OCI-LY3 (cell line): Measurements from ENCODE around the gene IGFBP6.

Experiments used
- H2AFZ ChIP-seq: fragments of 200-600, 300-600 bp; shearing (Covaris generic); 2 replicates; pipeline ENCODE4 v1.6.0; 2014; ENCODE audit warnings: antibody characterized with exemption, low read depth, low read length
- H3K27ac ChIP-seq: fragments of 200-600, 300-600 bp; sonication (generic); 2 replicates; pipeline ENCODE4 v1.5.1; 2014; ENCODE audit warnings: mild to moderate bottlenecking, low read length, moderate library complexity, mixed read lengths
- H3K27me3 ChIP-seq: fragments of 200-600, 300-600 bp; sonication (generic); 2 replicates; pipeline ENCODE4 v1.6.1; 2014; ENCODE audit warnings: low read depth, low read length, mixed read lengths
- H3K36me3 ChIP-seq: fragments of 200-600, 300-600 bp; sonication (generic); replicated peaks from 2 replicates; pipeline ENCODE3; 2014; ENCODE audit warnings: low read depth, low read length, mixed read lengths
- H3K4me1 ChIP-seq: fragments of 300-600, 200-600 bp; sonication (generic); 2 replicates; pipeline ENCODE4 v1.6.1; 2014; ENCODE audit warnings: low read length, mixed read lengths
- H3K4me2 ChIP-seq: fragments of 200-600, 300-600 bp; sonication (generic); 2 replicates; pipeline ENCODE4 v1.6.1; 2014; ENCODE audit warnings: low read length, mixed read lengths
- H3K4me3 ChIP-seq: fragments of 300-600, 200-600 bp; sonication (generic); 2 replicates; pipeline ENCODE4 v1.5.1; 2014; ENCODE audit warnings: antibody characterized with exemption, mild to moderate bottlenecking, low read length, moderate library complexity
- H3K79me2 ChIP-seq: fragments of 300-600, 200-600 bp; shearing (Covaris generic); 2 replicates; pipeline ENCODE4 v1.6.1; 2014; ENCODE audit warnings: mild to moderate bottlenecking, low read length, mixed read lengths
- H3K9ac ChIP-seq: fragments of 300-600, 200-600 bp; shearing (Covaris generic); 2 replicates; pipeline ENCODE4 v1.6.0; 2014; ENCODE audit warnings: mild to moderate bottlenecking, low read length, moderate library complexity
- H3K9me3 ChIP-seq: fragments of 200-600, 300-600 bp; shearing (Covaris generic); 2 replicates; pipeline ENCODE4 v1.6.1; 2014; ENCODE audit warnings: low read length, mixed read lengths; ENCODE audit not compliant: insufficient read depth
- H4K20me1 ChIP-seq: fragments of 200-600, 300-600 bp; sonication (generic); 2 replicates; pipeline ENCODE4 v1.6.1; 2016; ENCODE audit warnings: low read length, mixed read lengths; ENCODE audit not compliant: insufficient read depth
- EZH2phosphoT487 ChIP-seq: fragments of 200-600 bp; shearing (Covaris generic); IDR thresholded peaks from 2 replicates; pipeline ENCODE4 v1.6.1; 2018; ENCODE audit warnings: antibody characterized with exemption, mixed run types, low read depth
- TF ChIP-seq, protein P1 (sequence below): fragments of 200-600, 300-600 bp; sonication (generic); IDR thresholded peaks from 2 replicates; pipeline ENCODE4 v1.5.1; 2014; ENCODE audit warnings: antibody characterized with exemption, low read length, low read depth

The IGFBP6 gene

DNA sequence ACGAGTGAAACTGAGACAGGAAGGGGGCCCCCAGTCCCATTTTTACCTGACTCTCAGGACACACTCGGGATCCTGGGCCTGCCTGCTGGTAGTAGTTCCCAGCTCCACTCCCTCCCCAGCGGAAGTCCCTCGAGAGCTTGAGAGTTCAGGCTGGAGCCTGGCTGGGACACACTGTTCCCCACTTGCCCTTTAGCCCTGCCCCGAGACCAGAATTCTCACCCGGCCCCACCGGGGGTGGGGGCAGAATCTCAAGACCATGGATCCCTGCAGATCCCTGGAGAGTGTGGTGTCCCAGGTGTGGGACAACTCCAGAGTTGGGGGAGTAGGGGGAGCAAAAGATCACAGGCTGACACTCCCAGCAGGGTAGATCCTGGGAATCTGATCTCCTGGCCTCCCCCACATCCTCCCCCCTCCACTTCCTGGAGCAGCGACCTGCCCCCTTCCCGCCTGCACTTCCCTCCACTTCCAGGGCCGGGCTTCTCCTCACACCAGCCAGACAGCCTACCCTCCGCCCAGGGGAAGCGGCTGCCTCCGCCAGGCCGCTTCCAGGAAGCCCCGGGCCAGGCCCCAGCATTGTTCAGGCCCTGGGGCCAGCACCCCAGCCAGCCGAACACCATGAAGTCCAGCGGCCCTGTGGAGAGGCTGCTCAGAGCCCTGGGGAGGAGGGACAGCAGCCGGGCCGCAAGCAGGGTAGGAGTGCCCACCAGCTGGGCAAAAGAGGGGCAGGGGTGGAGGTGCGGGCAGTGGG, 47.7 kb upstream of the IGFBP6 start, which contains the start of gene TNS2:
Gene TNS2, plus strand, starts transcription at position 495 of the 748 bp plus-strand sequence. Its CDS starts 121 bp downstream, at position 616.
- H3K79me2 ChIP-seq, result no peaks in the 10 kb centered on the region
- no peak within 1 kb of the TSS for H3K9ac ChIP-seq
- H3K9me3 ChIP-seq, result no peaks in the 10 kb centered on the region
- no peaks in the 10 kb centered on the region for H3K27me3 ChIP-seq
- no peak for TF ChIP-seq EZH2phosphoT487
- TF ChIP-seq, protein P1, sequence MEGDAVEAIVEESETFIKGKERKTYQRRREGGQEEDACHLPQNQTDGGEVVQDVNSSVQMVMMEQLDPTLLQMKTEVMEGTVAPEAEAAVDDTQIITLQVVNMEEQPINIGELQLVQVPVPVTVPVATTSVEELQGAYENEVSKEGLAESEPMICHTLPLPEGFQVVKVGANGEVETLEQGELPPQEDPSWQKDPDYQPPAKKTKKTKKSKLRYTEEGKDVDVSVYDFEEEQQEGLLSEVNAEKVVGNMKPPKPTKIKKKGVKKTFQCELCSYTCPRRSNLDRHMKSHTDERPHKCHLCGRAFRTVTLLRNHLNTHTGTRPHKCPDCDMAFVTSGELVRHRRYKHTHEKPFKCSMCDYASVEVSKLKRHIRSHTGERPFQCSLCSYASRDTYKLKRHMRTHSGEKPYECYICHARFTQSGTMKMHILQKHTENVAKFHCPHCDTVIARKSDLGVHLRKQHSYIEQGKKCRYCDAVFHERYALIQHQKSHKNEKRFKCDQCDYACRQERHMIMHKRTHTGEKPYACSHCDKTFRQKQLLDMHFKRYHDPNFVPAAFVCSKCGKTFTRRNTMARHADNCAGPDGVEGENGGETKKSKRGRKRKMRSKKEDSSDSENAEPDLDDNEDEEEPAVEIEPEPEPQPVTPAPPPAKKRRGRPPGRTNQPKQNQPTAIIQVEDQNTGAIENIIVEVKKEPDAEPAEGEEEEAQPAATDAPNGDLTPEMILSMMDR, result no peak
- H4K20me1 ChIP-seq, result no peaks in the 10 kb centered on the region
- no peak within 1 kb of the TSS for H3K4me2 ChIP-seq
- no peak within 1 kb of the TSS for H3K27ac ChIP-seq
- H3K36me3 ChIP-seq, result no peaks in the 10 kb centered on the region
- H2AFZ ChIP-seq, result no peak within 1 kb of the TSS
- H3K4me1 ChIP-seq, result peaks cover 13% of the 10 kb centered on the region; the same call in 1 of the 2 replicates
- H3K4me3 ChIP-seq, result no peak within 1 kb of the TSS

DNA sequence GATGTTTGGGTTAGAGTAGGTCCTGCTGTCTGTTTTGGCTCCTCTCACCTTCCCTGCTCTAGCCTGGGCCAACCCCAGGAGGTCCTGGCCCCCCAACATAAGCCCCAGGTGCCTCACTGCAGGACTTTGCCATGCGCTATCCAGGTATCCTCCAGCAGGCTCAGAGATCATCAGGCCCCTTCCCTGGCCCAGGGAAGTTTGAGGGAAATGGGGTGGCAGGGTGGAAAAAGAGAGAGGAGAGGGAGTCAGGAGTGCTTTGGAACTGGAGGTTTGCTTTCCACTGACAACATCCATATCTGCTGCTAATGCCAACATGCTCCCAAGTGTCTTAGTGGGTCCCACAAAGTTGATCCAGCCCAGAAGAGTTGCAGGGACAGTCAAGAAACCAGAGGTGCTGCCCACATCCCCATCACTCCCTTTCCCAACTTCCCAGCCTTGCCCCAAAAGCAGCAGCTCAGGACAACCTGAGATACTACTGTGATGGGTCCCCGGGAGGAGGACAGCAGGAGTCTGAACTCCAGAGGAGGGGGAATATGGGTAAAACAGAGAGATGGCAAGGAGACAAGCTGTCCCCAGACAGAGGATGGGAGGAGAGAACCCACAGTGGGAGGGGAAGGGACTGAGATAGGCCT, 46.9 kb upstream of the IGFBP6 start:
- Histone ChIP-seq H3K79me2 (no peaks in the 10 kb centered on the region), H3K36me3 (no peaks in the 10 kb centered on the region), H3K4me3 (no peak overlapping the region), H3K4me2 (no peak overlapping the region), H3K4me1 (peaks cover 13% of the 10 kb centered on the region; the same call in 1 of the 2 replicates), H3K9me3 (no peaks in the 10 kb centered on the region), H3K9ac (no peak overlapping the region), H3K27me3 (peaks cover 6% of the 10 kb centered on the region; the same call in 1 of the 2 replicates), H3K27ac (no peak overlapping the region), H4K20me1 (no peaks in the 10 kb centered on the region), H2AFZ (no peak overlapping the region)
- TF ChIP-seq, protein P1, result no peak
- TF ChIP-seq EZH2phosphoT487, result no peak

DNA sequence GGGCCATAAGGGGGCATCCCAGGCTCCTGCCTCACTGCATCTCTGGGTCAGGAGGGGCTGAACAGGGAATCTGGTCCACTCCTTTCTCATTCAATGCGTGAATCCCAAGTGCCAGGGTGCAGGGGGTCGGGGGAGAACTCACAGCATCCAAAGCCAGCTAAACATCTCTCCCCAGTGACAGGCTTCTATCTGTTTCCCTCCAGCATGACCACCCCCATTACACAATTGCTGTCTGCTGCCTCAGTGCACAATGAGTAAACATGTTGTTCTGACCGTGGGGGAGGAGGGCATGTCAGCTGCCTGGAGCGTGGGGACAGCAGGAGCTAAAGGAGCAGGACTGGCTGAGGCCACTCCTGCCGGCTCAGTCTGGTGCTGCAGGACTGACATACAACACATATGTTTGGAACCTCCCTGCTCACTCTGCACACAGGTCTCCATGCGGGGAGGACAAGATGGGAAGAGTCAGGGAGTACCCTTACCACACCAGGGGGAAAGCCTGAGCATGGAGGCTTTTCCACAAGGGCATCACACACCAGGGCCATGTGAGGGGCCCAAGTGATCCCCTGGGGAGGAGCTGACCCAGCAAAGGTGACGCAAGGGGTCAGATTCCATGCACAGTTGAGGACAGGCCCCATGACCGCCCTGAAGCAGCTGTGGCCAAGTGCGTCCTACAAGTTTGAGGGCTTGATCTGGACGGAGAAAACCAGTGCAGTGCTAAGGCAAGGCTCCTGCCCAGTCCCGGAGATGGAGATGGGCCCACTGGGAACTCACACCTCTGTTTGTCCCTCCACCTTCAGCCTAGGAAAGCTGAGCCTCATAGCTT, 46.2 kb upstream of the IGFBP6 start:
- H3K4me1 ChIP-seq, result peaks cover 12% of the 10 kb centered on the region; the same call in 1 of the 2 replicates

More for the DNA sequence above, 46.2 kb upstream of the IGFBP6 start:
- Histone ChIP-seq H3K4me3 (no peak overlapping the region), H3K27ac (no peak overlapping the region), H2AFZ (no peak overlapping the region), H3K9me3 (no peaks in the 10 kb centered on the region), H3K27me3 (peaks cover 6% of the 10 kb centered on the region; the same call in 1 of the 2 replicates), H4K20me1 (no peaks in the 10 kb centered on the region), H3K79me2 (no peaks in the 10 kb centered on the region), H3K4me2 (no peak overlapping the region), H3K36me3 (no peaks in the 10 kb centered on the region), H3K9ac (no peak overlapping the region)
- TF ChIP-seq EZH2phosphoT487, result no peak
- TF ChIP-seq, protein P1, result no peak
